Gastroesophageal sphincter (tissue), 3 donors: ENCODE data around the gene SLC8A1.

Experiments
- EP300 ChIP-seq: sonication (generic); formaldehyde crosslinking; IDR thresholded peaks from one replicate; pipeline ENCODE4 v1.6.1; 2017; ENCODE audit warnings: antibody characterized with exemption, mild to moderate bottlenecking
- POLR2A ChIP-seq, 2 donors: fragments of 450-650 bp; IDR thresholded peaks; one replicate each; pipeline ENCODE4 v1.6.1; 2017; ENCODE audit warnings: antibody characterized with exemption in 2 of 2, mild to moderate bottlenecking in 2 of 2, moderate library complexity in 1 of 2
- POLR2AphosphoS5 ChIP-seq: sonication (generic); formaldehyde crosslinking; IDR thresholded peaks from one replicate; pipeline ENCODE4 v1.6.1; 2017; ENCODE audit warnings: antibody characterized with exemption
- TF ChIP-seq, protein P1 (sequence below), 4 experiments: fragments of 200-600 bp in 2 of 4; fragments of 450-650 bp in 2 of 4; sonication (generic) in 1 of 4; IDR thresholded peaks; one replicate each; pipeline ENCODE4 v1.5.1; 2017 to 2019; ENCODE audit warnings: antibody characterized with exemption in 4 of 4, mild to moderate bottlenecking in 2 of 4, moderate library complexity in 2 of 4

DNA sequence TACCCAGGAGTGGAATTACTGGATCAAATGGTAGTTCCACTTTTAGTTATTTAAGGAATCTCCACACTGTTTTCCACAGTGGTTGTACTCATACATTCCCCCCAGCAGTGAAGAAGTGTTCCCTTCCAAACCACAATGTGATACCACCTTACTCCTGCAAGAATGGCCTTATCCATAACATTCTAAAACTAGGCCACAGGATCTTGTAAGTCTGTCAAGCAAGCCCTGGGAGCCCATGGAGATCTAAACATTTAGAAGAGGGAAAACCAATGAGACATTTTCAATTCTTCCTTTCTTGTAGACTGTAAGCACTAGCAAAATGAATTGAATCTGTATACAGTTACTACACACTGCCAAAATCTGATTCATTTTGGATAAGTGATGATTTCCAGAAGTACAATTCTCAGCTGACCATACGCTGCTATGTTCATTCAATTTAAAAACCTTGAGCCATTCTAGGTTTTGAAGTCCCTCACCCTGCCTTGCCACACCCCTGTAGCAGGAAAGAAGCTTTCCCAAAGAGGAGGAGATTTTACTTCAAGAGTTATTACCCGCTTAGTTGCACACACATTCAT is 149.1 kb downstream of the SLC8A1 start:
- TF ChIP-seq POLR2A (IDR thresholded peaks at IDR 0.05) (no peak), EP300 (no peak), POLR2AphosphoS5 (no peak)
- TF ChIP-seq, protein P1, sequence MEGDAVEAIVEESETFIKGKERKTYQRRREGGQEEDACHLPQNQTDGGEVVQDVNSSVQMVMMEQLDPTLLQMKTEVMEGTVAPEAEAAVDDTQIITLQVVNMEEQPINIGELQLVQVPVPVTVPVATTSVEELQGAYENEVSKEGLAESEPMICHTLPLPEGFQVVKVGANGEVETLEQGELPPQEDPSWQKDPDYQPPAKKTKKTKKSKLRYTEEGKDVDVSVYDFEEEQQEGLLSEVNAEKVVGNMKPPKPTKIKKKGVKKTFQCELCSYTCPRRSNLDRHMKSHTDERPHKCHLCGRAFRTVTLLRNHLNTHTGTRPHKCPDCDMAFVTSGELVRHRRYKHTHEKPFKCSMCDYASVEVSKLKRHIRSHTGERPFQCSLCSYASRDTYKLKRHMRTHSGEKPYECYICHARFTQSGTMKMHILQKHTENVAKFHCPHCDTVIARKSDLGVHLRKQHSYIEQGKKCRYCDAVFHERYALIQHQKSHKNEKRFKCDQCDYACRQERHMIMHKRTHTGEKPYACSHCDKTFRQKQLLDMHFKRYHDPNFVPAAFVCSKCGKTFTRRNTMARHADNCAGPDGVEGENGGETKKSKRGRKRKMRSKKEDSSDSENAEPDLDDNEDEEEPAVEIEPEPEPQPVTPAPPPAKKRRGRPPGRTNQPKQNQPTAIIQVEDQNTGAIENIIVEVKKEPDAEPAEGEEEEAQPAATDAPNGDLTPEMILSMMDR (IDR thresholded peaks at IDR 0.05): no peak
